ENCODE results near the gene PHLDB1.

DNA sequence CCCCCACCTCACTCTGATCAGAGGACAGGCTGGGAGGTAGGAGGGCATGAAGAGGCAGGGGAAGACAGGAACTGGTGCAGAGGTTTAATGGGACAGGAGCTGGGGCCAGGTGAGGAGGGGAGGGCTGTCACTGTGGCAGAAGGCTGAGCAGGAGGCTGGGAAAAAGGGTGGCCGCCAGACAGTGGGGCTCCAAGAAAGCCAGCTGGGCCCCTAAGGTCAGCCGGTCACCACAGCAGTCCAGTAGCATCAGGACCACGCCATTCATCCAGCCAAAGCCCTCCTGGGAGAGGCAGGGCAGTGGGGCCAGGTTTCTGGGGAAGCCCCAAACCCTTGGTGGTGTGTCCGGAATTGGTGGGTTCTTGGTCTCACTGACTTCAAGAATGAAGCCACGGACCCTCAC lies 80.5 kb downstream of the PHLDB1 start:
- TF ChIP-seq, protein P1, sequence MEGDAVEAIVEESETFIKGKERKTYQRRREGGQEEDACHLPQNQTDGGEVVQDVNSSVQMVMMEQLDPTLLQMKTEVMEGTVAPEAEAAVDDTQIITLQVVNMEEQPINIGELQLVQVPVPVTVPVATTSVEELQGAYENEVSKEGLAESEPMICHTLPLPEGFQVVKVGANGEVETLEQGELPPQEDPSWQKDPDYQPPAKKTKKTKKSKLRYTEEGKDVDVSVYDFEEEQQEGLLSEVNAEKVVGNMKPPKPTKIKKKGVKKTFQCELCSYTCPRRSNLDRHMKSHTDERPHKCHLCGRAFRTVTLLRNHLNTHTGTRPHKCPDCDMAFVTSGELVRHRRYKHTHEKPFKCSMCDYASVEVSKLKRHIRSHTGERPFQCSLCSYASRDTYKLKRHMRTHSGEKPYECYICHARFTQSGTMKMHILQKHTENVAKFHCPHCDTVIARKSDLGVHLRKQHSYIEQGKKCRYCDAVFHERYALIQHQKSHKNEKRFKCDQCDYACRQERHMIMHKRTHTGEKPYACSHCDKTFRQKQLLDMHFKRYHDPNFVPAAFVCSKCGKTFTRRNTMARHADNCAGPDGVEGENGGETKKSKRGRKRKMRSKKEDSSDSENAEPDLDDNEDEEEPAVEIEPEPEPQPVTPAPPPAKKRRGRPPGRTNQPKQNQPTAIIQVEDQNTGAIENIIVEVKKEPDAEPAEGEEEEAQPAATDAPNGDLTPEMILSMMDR (IDR thresholded peaks at IDR 0.05 in 4 of 5, conservative IDR thresholded peaks at IDR 0.05 in 1 of 5): no peak
- no peak for TF ChIP-seq POLR2A (IDR thresholded peaks at IDR 0.05)
